Measurements from ENCODE around the gene ITGB4. TPM values are rescaled to one million over a fixed set of nuclear protein-coding genes. Genes with fewer than 3 reads are reported as not detected.

The ITGB4 gene
- total and polyA plus RNA-seq, 2 of the 13 experiments (the other 11 are each of a cell fraction or from before 2014, with no cell fraction given): 6.9 to 14.5 TPM

DNA sequence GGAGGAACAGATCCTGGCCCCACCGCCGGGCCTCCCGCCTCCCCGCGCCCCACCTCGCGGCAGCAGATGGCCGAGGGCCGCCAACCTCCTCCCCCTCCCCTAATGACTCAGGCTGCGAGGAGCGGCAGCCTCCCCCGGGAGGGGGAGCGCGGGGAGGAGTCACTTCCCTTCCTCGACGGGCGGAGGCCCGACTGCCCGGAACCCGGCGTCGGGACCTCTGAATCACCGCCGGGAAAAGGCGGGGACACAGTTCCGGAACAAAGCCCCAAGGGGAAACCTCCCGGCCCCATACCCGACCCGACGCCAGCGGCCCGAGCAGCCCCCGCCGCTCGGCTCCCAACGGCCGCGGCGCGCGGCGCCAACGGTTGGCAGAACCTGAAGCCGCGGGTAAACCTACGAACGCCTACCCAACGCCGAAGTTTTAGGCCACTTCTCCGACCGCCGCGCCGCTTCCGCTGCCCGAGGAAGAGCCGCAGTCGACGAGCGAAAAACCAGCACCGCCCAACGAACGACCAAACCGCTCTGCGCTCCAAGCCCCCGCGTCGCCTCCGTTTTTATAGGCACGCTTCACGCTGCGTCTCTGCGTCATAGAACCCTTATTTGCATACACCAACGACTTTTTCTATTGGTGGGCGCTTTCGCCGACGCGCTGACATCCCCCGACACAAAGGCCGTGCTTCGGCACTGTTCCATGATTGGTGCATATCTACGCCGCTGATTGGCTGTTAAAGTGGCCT is 58.2 kb downstream of the ITGB4 start (continued):
- TF ChIP-seq ZNF660 (CRISPR knock-in tag; IDR thresholded peaks at IDR 0.05; ENCODE audit: borderline replicate concordance, low read depth) (no peak), TCF7L2 (IDR thresholded peaks at IDR 0.05; ENCODE audit: low read depth, low read length) (no peak), ESRRA (CRISPR knock-in tag; IDR thresholded peaks at IDR 0.05; ENCODE audit: low read depth) (no peak), POLR2AphosphoS2 (IDR thresholded peaks at IDR 0.05; ENCODE audit: low read depth, low read length) (peak; percentile 100), ZNF709 (CRISPR knock-in tag; IDR thresholded peaks at IDR 0.05) (peak; percentile 97), NR2F1 (CRISPR knock-in tag; IDR thresholded peaks at IDR 0.05) (no peak; a peak in 2 of 4 replicates), RFX3 (CRISPR knock-in tag; IDR thresholded peaks at IDR 0.05) (no peak), ZNF577 (CRISPR knock-in tag; IDR thresholded peaks at IDR 0.05; ENCODE audit: borderline replicate concordance, low read depth) (no peak), HNRNPL (IDR thresholded peaks at IDR 0.05; ENCODE audit: low read depth, low read length) (peak; percentile 90), CHD4 (IDR thresholded peaks at IDR 0.05; ENCODE audit: borderline replicate concordance, low read length) (no peak), TP53 (CRISPR knock-in tag; conservative IDR thresholded peaks at IDR 0.05) (peak; percentile 80; the same call in 1 of the 2 replicates), ZSCAN25 (CRISPR knock-in tag; IDR thresholded peaks at IDR 0.05) (peak; percentile 71; the same call in 1 of the 2 replicates), HNRNPK (IDR thresholded peaks at IDR 0.05; ENCODE audit: low read depth, low read length, poor library complexity, severe bottlenecking) (peak; percentile 87), PHF20 (CRISPR knock-in tag; IDR thresholded peaks at IDR 0.05) (peak; percentile 81), RBM22 (optimal IDR thresholded peaks at IDR 0.05; ENCODE audit: low read length) (peak; percentile 98), ZNF333 (CRISPR knock-in tag; IDR thresholded peaks at IDR 0.05; ENCODE audit: borderline replicate concordance) (peak; percentile 97; the same call in 1 of the 2 replicates), JARID2 (CRISPR knock-in tag; IDR thresholded peaks at IDR 0.05; ENCODE audit: insufficient replicate concordance) (peak; percentile 40)
- TF ChIP-seq, protein P1, sequence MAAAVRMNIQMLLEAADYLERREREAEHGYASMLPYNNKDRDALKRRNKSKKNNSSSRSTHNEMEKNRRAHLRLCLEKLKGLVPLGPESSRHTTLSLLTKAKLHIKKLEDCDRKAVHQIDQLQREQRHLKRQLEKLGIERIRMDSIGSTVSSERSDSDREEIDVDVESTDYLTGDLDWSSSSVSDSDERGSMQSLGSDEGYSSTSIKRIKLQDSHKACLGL (CRISPR knock-in tag; IDR thresholded peaks at IDR 0.05): peak; percentile 42; the same call in 1 of the 2 replicates
- TF ChIP-seq, protein P2, sequence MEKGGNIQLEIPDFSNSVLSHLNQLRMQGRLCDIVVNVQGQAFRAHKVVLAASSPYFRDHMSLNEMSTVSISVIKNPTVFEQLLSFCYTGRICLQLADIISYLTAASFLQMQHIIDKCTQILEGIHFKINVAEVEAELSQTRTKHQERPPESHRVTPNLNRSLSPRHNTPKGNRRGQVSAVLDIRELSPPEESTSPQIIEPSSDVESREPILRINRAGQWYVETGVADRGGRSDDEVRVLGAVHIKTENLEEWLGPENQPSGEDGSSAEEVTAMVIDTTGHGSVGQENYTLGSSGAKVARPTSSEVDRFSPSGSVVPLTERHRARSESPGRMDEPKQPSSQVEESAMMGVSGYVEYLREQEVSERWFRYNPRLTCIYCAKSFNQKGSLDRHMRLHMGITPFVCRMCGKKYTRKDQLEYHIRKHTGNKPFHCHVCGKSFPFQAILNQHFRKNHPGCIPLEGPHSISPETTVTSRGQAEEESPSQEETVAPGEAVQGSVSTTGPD (CRISPR knock-in tag; IDR thresholded peaks at IDR 0.05): no peak
- TF ChIP-seq, protein P3, sequence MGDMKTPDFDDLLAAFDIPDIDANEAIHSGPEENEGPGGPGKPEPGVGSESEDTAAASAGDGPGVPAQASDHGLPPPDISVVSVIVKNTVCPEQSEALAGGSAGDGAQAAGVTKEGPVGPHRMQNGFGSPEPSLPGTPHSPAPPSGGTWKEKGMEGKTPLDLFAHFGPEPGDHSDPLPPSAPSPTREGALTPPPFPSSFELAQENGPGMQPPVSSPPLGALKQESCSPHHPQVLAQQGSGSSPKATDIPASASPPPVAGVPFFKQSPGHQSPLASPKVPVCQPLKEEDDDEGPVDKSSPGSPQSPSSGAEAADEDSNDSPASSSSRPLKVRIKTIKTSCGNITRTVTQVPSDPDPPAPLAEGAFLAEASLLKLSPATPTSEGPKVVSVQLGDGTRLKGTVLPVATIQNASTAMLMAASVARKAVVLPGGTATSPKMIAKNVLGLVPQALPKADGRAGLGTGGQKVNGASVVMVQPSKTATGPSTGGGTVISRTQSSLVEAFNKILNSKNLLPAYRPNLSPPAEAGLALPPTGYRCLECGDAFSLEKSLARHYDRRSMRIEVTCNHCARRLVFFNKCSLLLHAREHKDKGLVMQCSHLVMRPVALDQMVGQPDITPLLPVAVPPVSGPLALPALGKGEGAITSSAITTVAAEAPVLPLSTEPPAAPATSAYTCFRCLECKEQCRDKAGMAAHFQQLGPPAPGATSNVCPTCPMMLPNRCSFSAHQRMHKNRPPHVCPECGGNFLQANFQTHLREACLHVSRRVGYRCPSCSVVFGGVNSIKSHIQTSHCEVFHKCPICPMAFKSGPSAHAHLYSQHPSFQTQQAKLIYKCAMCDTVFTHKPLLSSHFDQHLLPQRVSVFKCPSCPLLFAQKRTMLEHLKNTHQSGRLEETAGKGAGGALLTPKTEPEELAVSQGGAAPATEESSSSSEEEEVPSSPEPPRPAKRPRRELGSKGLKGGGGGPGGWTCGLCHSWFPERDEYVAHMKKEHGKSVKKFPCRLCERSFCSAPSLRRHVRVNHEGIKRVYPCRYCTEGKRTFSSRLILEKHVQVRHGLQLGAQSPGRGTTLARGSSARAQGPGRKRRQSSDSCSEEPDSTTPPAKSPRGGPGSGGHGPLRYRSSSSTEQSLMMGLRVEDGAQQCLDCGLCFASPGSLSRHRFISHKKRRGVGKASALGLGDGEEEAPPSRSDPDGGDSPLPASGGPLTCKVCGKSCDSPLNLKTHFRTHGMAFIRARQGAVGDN (CRISPR knock-in tag; IDR thresholded peaks at IDR 0.05): peak; percentile 87
